Muscle of leg (tissue), 11 donors: ENCODE data around the gene CCDC51. TPM values are rescaled to one million over a fixed set of nuclear protein-coding genes. Genes with fewer than 3 reads are reported as not detected.

Experiments used
- DNase-seq: peaks from one replicate; pipeline ENCODE4 v3.0.0; 2013
- H3K27ac ChIP-seq: one replicate; pipeline ENCODE4 v1.5.1; 2013; ENCODE audit warnings: mild to moderate bottlenecking, low read length, control low read depth
- H3K27me3 ChIP-seq: one replicate; pipeline ENCODE4 v1.6.1; 2013; ENCODE audit warnings: low read length; ENCODE audit not compliant: control insufficient read depth, insufficient read depth
- H3K36me3 ChIP-seq: one replicate; pipeline ENCODE4 v1.6.1; 2013; ENCODE audit warnings: low read length; ENCODE audit not compliant: control insufficient read depth, insufficient read depth
- H3K4me1 ChIP-seq: one replicate; pipeline ENCODE4 v1.6.1; 2013; ENCODE audit warnings: low read length; ENCODE audit not compliant: control insufficient read depth, insufficient read depth
- H3K4me3 ChIP-seq: one replicate; pipeline ENCODE4 v1.5.1; 2013; ENCODE audit warnings: low read length, control low read depth
- H3K9me3 ChIP-seq: replicated peaks from 2 replicates; pipeline ENCODE4 v1.6.1; 2013; ENCODE audit warnings: low read depth, low read length; ENCODE audit not compliant: control insufficient read depth
- WGBS: methylation state at CpG from one replicate; pipeline ENCODE4 v1.1.5; 2013; ENCODE audit warnings: missing lambda C conversion rate; ENCODE audit not compliant: insufficient coverage; 5-methylcytosine and 5-hydroxymethylcytosine counted together
- polyA plus RNA-seq, 8 donors: library from polyadenylated mRNA; unstranded; fragments of 120-200 nt; gene quantifications; one replicate each; pipeline versions ENCODE4 v1.2.1 to v1.2.3, GENCODE V29; 2013; ENCODE audit warnings: inconsistent platforms in 1 of 8, low replicate concordance in 1 of 8; ENCODE audit not compliant: insufficient read length in 8 of 8, insufficient read depth in 1 of 8
- total RNA-seq: library from RNA; stranded (reverse); fragments of 120-200 nt; gene quantifications from one replicate; pipeline ENCODE4 v1.2.4, GENCODE V29; 2013

The CCDC51 gene
- total and polyA plus RNA-seq, 9 donors, result 11.2 to 17.9 (median 13.2) TPM

DNA sequence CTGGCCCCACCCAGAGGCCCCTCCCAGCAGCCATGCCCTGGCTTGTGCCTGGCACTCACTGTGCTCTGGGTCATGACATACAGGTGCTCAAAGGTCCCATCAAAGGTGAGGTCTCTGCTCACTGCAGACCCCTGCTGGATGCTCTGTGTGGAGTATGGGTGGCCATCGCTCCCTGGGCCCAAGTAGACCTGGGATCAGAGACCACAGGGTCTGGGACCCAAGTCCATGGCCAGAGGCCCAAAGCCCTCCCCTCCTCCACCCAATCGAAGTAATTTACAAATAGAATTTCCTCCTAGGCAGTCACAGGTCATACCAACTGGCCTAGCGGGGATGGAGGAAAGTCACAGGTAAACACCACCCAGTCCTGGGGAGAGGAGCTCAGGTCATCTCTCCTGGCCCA is 17.6 kb downstream of the CCDC51 start:
- Histone ChIP-seq H3K27ac (no peak overlapping the region), H3K9me3 (no peaks in the 10 kb centered on the region), H3K27me3 (no peaks in the 10 kb centered on the region), H3K4me3 (no peak overlapping the region), H3K4me1 (peaks cover 52% of the 10 kb centered on the region), H3K36me3 (peaks cover 22% of the 10 kb centered on the region)
- no peak for DNase-seq
- WGBS, result 100% methylated on average over 2 of the region's 3 CpGs

DNA sequence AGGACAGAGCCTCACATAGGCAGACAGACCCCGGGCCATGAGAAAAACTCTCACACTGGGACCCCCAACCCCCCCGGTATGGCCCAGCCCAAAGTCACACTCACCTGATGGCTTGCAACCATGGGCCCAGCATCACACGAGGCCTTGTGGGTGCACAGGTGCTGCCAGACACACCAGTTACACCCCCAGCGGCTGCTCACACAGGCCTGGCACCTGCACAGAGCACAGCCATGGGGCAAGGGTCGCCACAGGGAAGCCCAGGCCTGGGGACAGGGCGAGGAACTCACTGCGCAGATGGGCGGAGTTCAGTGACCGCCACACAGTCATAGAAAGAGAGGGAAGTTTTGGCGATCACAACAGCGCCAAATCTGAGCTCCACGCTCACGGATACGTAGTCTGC is 19.4 kb downstream of the CCDC51 start:
- Histone ChIP-seq H3K9me3 (no peaks in the 10 kb centered on the region), H3K27ac (no peak overlapping the region), H3K27me3 (no peaks in the 10 kb centered on the region), H3K4me3 (no peak overlapping the region), H3K4me1 (peaks cover 35% of the 10 kb centered on the region), H3K36me3 (peaks cover 35% of the 10 kb centered on the region)
- WGBS, result 85% methylated on average over 14 of the region's 14 CpGs
- DNase-seq, result no peak

DNA sequence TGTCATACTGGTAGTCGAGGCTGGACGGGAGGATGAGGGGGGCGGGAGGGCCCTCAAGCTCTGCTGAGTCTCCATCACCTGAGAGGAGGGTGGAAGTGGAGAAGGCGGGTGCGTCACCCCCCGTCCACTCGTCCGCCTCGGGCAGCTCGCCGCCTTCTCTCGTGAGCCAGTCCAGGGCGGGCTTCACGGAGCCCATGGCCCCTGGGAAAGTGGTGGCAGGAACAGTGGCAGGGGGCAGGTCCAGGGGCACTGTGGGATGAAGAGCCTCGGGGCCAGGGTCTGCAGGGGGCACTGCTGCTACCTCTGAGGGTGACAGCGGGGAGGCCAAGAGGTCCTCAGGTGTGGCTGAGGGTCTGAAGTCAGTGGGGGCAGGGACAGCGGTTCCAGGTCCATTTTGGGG is 20.3 kb downstream of the CCDC51 start:
- H3K4me3 ChIP-seq, result no peak overlapping the region
- H3K27me3 ChIP-seq, result no peaks in the 10 kb centered on the region
- WGBS, result 91% methylated on average over 16 of the region's 17 CpGs
- no peak for DNase-seq
- peaks cover 25% of the 10 kb centered on the region for H3K4me1 ChIP-seq
- no peaks in the 10 kb centered on the region for H3K9me3 ChIP-seq
- H3K27ac ChIP-seq, result no peak overlapping the region
- peaks cover 43% of the 10 kb centered on the region for H3K36me3 ChIP-seq

DNA sequence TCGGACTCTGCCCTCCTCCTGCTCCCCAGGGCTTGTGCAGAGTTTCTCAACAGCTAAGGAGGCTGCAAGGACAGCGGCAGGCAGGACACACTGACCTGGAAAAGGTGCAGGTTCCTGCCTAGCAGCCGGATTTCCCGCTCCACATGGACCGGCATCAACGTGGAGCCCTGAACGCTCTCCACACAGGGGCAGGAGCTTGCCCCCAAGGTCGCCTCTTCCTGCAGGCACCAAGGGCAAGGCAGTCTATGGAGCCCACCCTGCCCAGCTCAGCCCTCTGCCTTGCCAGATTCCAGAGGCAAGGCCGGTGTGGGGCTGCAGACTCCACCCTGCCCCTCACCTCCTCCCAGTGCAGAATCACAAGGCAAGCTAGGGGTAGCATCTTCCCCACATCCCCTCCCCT is 20.8 kb downstream of the CCDC51 start:
- peaks cover 48% of the 10 kb centered on the region for H3K36me3 ChIP-seq
- WGBS, result 88% methylated on average over 8 of the region's 9 CpGs
- no peaks in the 10 kb centered on the region for H3K9me3 ChIP-seq
- DNase-seq, result no peak
- no peaks in the 10 kb centered on the region for H3K27me3 ChIP-seq
- H3K4me3 ChIP-seq, result no peak overlapping the region
- no peak overlapping the region for H3K27ac ChIP-seq
- H3K4me1 ChIP-seq, result peaks cover 21% of the 10 kb centered on the region

DNA sequence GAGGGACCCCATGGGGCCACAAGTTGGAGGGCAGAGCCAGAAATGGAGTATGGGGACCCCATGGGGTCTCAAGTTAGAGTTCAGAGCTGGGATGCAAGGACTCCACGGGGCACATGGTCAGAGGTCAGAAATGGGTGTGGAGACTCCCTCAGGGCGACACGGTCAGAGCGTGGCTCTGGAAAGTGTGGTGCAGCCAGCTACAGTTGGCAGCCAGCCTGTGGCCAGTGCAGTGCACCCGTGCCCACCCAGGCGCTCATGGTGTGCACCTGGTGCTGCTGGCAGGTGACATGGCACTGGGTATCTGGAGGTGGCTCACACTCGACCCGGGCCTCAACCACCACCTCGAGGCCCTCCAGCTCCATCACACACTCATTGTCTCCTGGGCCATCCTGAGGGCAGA is 21.3 kb downstream of the CCDC51 start:
- Histone ChIP-seq H3K9me3 (no peaks in the 10 kb centered on the region), H3K36me3 (peaks cover 51% of the 10 kb centered on the region), H3K4me3 (no peak overlapping the region), H3K4me1 (peaks cover 16% of the 10 kb centered on the region), H3K27ac (no peak overlapping the region), H3K27me3 (no peaks in the 10 kb centered on the region)
- WGBS, result 89% methylated on average over 9 of the region's 9 CpGs
- no peak for DNase-seq

DNA sequence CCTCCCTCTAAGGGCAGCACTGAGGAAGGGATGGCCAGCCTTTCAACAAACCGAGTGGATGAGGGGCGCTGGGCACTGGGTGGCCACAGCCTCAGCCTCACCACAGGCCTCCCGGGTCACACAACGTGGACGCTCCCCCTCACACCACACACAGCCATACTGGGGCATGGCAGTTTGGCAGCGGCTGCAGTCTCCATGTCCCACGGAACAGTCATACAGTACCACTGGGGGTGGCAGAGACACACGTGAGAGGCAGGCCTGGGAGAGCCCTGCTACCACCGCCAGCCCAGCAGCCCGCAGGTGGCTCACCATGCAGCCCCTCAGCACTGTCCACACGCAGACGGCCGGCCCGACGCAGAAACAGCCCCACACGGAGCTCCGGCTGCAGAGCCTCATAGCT is 21.8 kb downstream of the CCDC51 start:
- no peak for DNase-seq
- WGBS, result 89% methylated on average over 16 of the region's 17 CpGs
- no peak overlapping the region for H3K27ac ChIP-seq
- no peaks in the 10 kb centered on the region for H3K27me3 ChIP-seq
- peaks cover 53% of the 10 kb centered on the region for H3K36me3 ChIP-seq
- no peaks in the 10 kb centered on the region for H3K9me3 ChIP-seq
- H3K4me1 ChIP-seq, result peaks cover 12% of the 10 kb centered on the region
- H3K4me3 ChIP-seq, result no peak overlapping the region

DNA sequence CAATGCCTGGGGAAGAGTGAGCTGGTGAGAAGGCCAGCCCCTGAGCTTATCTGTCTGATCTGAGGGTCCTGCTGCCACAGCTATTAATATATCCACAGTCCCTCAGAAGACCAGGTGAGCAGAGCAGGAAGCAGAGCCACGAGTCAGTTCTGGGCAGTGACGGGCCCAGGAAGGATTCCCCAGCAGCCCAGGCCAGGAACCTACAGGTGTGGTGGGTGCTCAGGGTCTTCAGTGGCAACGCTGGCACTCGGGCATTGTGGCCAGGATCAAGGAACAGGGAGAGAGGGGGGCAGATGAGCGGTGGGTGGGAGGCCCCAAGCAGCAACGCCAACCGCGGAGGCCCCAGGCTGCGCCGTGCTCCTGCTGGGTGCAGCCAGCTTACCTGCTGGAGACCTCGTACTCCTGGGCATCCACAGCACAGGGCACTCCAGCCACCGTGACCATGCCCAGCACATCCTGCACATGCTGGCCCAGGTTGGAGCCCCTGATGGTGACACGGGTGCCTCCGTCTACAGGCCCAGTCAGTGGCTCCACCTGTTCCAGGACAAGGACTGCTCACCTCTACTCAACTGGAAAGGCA is 22.3 kb downstream of the CCDC51 start:
- peaks cover 58% of the 10 kb centered on the region for H3K36me3 ChIP-seq
- peaks cover 6% of the 10 kb centered on the region for H3K4me1 ChIP-seq
- no peaks in the 10 kb centered on the region for H3K27me3 ChIP-seq
- H3K27ac ChIP-seq, result no peak overlapping the region
- 97% methylated on average over 14 of the region's 14 CpGs for WGBS
- no peak overlapping the region for H3K4me3 ChIP-seq
- no peak for DNase-seq
- no peaks in the 10 kb centered on the region for H3K9me3 ChIP-seq

DNA sequence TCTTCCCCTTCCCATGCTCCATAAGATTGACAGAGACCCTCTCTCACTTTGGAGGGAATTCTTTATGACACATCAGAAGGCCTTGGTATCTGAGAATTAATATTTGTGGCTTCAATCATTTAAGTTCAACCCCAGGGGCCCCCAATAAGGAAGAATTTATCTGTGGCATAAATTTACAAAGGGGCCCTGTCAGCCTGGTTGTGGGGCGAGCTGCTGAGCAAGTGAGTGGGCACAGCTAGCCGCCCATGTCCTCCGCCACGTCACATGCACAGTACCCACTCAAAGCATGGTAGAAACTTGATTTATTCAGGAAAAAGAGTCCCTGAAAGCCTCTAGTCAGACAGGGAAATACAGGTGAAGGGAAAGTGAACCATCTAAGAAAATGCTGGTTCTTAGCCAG is 23.4 kb downstream of the CCDC51 start:
- no peaks in the 10 kb centered on the region for H3K27me3 ChIP-seq
- DNase-seq, result no peak
- H3K27ac ChIP-seq, result no peak overlapping the region
- H3K36me3 ChIP-seq, result peaks cover 68% of the 10 kb centered on the region
- H3K4me3 ChIP-seq, result no peak overlapping the region
- H3K9me3 ChIP-seq, result no peaks in the 10 kb centered on the region
- H3K4me1 ChIP-seq, result no peaks in the 10 kb centered on the region
- WGBS, result 100% methylated on average over 2 of the region's 4 CpGs

DNA sequence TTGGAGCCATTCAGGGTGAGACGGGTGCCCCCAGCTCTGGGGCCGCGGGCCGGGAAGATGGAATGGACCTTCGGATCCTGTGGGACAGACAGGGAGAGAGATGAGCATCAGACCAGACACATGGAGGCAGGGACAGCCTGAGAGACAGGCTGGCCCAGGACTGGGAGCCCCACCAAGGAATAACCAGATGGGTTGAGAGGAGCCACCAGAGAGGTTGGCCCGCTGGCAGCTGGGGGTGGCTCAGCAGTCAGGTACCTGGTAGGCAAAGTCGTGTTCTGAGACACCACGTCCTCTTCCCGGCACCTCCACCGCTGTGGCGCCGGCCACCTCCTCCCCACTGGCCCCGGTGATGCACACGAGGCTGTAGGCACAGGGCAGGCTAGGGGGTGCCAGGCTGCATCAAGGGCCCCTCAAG is 23.8 kb downstream of the CCDC51 start:
- WGBS, result 90% methylated on average over 14 of the region's 14 CpGs

DNA sequence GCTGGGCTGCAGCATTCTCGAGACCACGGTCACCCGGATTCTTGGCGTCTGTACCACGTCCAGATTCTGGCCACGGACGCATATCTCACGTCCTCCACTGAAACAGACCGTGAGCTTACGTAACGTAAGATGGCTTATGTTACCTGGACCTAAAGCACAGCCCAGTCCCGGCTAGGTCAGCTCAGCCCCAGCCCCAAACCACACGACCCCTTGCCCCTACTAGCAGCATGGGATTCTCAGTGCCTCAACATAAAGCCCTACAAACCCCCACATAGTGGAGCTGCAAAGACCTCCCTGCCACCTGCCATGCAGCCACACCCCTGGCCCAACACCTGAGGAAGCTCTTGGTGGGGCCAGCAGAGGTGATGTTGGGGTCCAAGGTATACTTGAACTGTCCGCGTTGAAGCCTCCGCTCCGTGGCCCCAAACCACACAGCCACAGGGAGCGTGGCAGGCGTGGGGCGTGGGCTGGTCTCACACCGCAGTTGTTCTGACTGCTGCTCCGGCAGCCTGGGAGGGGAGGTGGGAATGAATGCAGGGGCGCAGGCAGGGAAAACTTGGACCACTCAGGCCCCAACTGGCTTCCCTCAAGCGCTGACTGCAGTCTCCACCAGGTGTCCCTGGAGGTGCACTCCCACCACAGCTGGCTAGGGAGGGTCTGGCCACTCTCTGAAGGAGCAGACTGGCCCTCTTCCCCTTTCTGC is 24.5 kb downstream of the CCDC51 start:
- H3K27ac ChIP-seq, result no peak overlapping the region
- no peaks in the 10 kb centered on the region for H3K27me3 ChIP-seq
- H3K9me3 ChIP-seq, result no peaks in the 10 kb centered on the region
- H3K4me1 ChIP-seq, result no peaks in the 10 kb centered on the region
- H3K4me3 ChIP-seq, result no peak overlapping the region
- WGBS, result 83% methylated on average over 14 of the region's 24 CpGs
- no peak for DNase-seq
- peaks cover 79% of the 10 kb centered on the region for H3K36me3 ChIP-seq

More for the DNA sequence above, 23.8 kb downstream of the CCDC51 start:
- H3K27ac ChIP-seq, result no peak overlapping the region
- H3K9me3 ChIP-seq, result no peaks in the 10 kb centered on the region
- H3K4me1 ChIP-seq, result no peaks in the 10 kb centered on the region
- peaks cover 72% of the 10 kb centered on the region for H3K36me3 ChIP-seq
- no peak for DNase-seq
- no peaks in the 10 kb centered on the region for H3K27me3 ChIP-seq
- H3K4me3 ChIP-seq, result no peak overlapping the region
